Measurements from ENCODE around the gene CBLC. TPM values are rescaled to one million over a fixed set of nuclear protein-coding genes. Genes with fewer than 3 reads are reported as not detected.
"Not testable (repeated sequence)": the region's sequence is repeated elsewhere in the genome, so short reads cannot be mapped to it uniquely, and the experiment has no call there.

Gene CBLC
- total RNA-seq, 4 donors from 2014 or later: 0.49 TPM; not detected in 3

DNA sequence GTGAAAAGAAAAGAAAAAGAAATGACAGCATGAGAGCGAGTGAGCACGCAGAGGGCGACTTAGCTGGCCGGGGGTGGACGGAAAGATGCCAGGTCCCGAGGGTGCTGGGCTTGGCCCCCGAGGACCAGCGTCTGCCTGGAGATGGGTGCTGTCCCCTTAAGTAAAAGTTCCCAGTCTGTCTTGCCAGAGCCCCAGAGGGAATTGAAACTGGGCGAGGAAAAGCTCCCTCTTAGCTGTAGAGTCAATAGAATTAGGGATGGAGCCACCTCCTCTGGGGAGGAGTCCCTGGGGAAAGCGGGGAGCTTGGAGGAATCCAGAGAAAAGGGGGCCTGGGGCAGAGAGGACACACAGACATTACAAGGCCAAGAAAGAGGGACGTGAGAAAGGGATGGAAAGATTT is 44.5 kb downstream of the CBLC start:
- in situ Hi-C loops (cut with MboI; ENCODE audit: low sequenced_read_pairs in 4 of 4) (no loop called here), intact Hi-C loops (cut with DNase I; ENCODE audit: low total_unique reads) (no loop called here)
- H3K9me3 ChIP-seq: no peaks in the 10 kb centered on the region
- ATAC-seq (no peak), DNase-seq (no peak)
- H3K27me3 ChIP-seq: no peaks in the 10 kb centered on the region
- no peaks in the 10 kb centered on the region for H3K36me3 ChIP-seq
- peaks cover 0 to 8% of the 10 kb centered on the region in 2 donors for H3K4me1 ChIP-seq
- H3K27ac ChIP-seq: peak overlapping the region; percentile 7 to 77 (median 72)
- TF ChIP-seq, protein P1, sequence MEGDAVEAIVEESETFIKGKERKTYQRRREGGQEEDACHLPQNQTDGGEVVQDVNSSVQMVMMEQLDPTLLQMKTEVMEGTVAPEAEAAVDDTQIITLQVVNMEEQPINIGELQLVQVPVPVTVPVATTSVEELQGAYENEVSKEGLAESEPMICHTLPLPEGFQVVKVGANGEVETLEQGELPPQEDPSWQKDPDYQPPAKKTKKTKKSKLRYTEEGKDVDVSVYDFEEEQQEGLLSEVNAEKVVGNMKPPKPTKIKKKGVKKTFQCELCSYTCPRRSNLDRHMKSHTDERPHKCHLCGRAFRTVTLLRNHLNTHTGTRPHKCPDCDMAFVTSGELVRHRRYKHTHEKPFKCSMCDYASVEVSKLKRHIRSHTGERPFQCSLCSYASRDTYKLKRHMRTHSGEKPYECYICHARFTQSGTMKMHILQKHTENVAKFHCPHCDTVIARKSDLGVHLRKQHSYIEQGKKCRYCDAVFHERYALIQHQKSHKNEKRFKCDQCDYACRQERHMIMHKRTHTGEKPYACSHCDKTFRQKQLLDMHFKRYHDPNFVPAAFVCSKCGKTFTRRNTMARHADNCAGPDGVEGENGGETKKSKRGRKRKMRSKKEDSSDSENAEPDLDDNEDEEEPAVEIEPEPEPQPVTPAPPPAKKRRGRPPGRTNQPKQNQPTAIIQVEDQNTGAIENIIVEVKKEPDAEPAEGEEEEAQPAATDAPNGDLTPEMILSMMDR (IDR thresholded peaks at IDR 0.05 in 4 of 5, conservative IDR thresholded peaks at IDR 0.05 in 1 of 5): no peak
- H3K4me3 ChIP-seq: no peak overlapping the region

DNA sequence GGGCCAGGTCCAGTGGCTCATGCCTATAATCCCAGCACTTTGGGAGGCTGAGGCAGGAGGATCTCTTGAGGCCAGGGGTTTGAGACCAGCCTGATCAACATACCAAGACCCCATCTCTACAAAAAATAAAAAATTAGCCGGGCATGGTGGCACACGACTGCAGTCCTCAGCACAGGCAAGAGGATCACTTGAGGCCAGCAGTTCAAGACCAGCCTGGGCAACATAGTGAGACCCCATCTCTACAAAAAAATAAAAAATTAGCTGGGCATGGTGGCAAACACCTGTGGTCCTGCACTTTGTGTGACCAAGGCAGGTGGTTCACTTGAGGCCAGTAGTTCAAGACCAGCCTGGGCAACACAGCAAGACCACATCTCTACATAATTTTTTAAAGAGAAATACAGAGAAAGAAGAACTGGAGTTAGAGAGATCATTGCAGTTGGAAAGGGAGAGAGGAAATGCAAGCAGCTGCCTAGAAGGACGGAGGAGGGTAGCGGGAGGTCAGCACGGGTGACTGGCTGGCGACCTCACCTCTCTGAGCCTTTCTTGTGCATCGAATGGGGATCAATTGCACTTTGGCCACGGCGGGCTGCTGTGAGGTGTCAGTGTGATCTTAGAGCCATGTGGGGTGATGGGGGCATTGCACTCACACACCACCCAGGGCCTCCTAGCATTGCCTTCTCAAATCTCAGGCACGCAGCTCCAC is 45.1 kb downstream of the CBLC start:
- no peak for ATAC-seq
- peak overlapping the region in 3 of 4 donors; percentile 7 to 77 (median 70) for H3K27ac ChIP-seq
- in situ Hi-C loops (cut with MboI; ENCODE audit: low sequenced_read_pairs in 4 of 4): no loop called here

DNA sequence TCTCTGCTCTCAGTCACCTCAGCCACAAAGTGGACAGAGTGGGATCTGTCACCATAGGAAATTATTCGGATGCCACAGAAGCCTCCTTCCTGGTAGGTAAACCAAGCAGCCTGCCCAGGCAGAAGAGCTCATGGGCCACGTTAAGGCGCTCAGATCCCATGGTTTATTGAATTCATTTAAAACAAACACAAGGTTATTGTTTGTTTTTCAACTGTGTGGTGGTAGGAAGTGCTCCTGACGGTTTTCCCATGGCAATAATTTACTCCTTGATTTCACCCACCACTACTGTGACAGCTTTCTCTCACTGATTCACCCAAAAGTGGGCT is 45.6 kb downstream of the CBLC start:
- no peak for ATAC-seq
- Histone ChIP-seq H3K4me3 (no peak overlapping the region), H3K27me3 (no peaks in the 10 kb centered on the region), H3K4me1 (peaks cover 0 to 8% of the 10 kb centered on the region in 2 donors), H3K36me3 (no peaks in the 10 kb centered on the region), H3K9me3 (no peaks in the 10 kb centered on the region), H3K27ac (no peak overlapping the region)
- no peak for DNase-seq
- in situ Hi-C loops (cut with MboI; ENCODE audit: low sequenced_read_pairs in 4 of 4): no loop called here
- intact Hi-C loops (cut with DNase I; ENCODE audit: low total_unique reads): no loop called here
- TF ChIP-seq, protein P1 (IDR thresholded peaks at IDR 0.05 in 4 of 5, conservative IDR thresholded peaks at IDR 0.05 in 1 of 5): no peak
- TF ChIP-seq POLR2A (IDR thresholded peaks at IDR 0.05): no peak

More for the DNA sequence above, 45.1 kb downstream of the CBLC start:
- Histone ChIP-seq H3K9me3 (no peaks in the 10 kb centered on the region), H3K4me3 (no peak overlapping the region), H3K36me3 (no peaks in the 10 kb centered on the region), H3K4me1 (peaks cover 0 to 8% of the 10 kb centered on the region in 2 donors), H3K27me3 (no peaks in the 10 kb centered on the region)
- no peak for DNase-seq
- TF ChIP-seq POLR2A (IDR thresholded peaks at IDR 0.05): no peak
- TF ChIP-seq, protein P1 (IDR thresholded peaks at IDR 0.05 in 4 of 5, conservative IDR thresholded peaks at IDR 0.05 in 1 of 5): no peak
- intact Hi-C loops (cut with DNase I; ENCODE audit: low total_unique reads): no loop called here

DNA sequence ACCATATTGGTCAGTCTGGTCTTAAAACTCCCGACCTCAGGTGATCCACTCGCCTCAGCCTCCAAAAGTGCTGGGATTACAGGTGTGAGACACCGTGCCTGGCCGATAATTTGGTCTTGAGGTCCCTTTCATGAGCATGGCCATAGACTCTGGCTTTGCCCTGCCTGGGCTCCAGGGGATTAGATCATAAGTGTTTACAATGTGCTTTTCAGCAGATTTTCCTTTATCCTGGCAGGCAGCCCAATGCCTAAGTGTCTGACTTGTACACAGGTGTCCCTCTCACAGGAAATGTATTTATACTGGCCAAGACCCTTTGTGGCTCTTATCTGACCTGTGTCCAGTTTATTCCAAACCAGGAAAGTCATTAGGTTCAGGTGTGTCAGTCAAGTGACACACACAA is 47.1 kb downstream of the CBLC start:
- no peak for ATAC-seq
- H3K27ac ChIP-seq: no peak overlapping the region
- in situ Hi-C loops (cut with MboI; ENCODE audit: low sequenced_read_pairs in 4 of 4): no loop called here

DNA sequence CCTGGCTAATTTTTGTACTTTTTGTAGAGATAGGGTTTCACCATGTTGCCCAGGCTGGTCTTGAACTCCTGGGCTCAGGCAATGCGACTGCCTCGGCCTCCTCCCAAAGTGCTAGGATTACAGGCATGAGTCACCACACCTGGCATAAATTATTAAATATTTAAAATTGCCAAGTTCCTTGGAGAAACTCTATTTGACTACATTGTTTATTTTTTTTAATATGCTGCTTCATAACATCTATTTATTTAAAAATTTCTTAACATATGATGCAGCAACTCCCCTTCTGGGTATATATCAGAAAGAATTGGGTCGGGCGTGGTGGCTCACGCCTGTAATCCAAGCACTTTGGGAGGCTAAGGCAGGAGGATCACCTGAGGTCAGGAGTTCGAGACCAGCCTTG is 55.2 kb downstream of the CBLC start:
- H3K4me1 ChIP-seq; H3K9me3 ChIP-seq; intact Hi-C loops (cut with DNase I; ENCODE audit: low total_unique reads); H3K27me3 ChIP-seq; H3K36me3 ChIP-seq; H3K4me3 ChIP-seq; H3K27ac ChIP-seq; DNase-seq; ATAC-seq: not testable (repeated sequence)
- in situ Hi-C loops (cut with MboI; ENCODE audit: low sequenced_read_pairs in 4 of 4): loop anchor here in 1 of 4 donors (10.0 kb wide), 1 partner anchor 48 kb away; no protein-coding TSS in a partner anchor

More for the DNA sequence above, 47.1 kb downstream of the CBLC start:
- H3K4me3 ChIP-seq: no peak overlapping the region
- no peaks in the 10 kb centered on the region for H3K36me3 ChIP-seq
- DNase-seq: no peak
- H3K9me3 ChIP-seq: no peaks in the 10 kb centered on the region
- TF ChIP-seq, protein P1 (IDR thresholded peaks at IDR 0.05 in 4 of 5, conservative IDR thresholded peaks at IDR 0.05 in 1 of 5): no peak
- no peak for TF ChIP-seq POLR2A (IDR thresholded peaks at IDR 0.05)
- H3K4me1 ChIP-seq: peaks cover 0 to 8% of the 10 kb centered on the region in 2 donors
- intact Hi-C loops (cut with DNase I; ENCODE audit: low total_unique reads): no loop called here
- H3K27me3 ChIP-seq: no peaks in the 10 kb centered on the region

DNA sequence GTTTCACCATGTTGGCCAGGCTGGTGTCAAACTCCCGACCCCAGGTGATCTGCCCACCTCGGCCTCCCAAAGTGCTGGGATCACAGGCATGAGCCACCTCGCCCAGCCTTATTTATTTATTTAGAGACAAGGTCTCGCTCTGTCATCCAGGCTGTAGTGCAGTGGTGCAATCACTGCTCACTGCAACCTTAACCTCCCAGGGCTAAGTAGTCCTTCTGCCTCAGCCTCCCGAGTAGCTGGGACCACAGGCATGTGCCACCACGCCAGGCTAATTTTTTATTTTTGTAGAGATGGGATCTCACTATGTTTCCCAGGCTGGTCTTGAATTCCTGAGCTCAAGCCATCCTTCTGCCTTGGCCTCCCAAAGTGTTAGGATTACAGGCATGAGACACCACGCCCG is 56.7 kb downstream of the CBLC start:
- H3K27me3 ChIP-seq; H3K4me1 ChIP-seq; intact Hi-C loops (cut with DNase I; ENCODE audit: low total_unique reads); H3K4me3 ChIP-seq; H3K9me3 ChIP-seq; H3K27ac ChIP-seq; ATAC-seq; DNase-seq; H3K36me3 ChIP-seq: not testable (repeated sequence)
- in situ Hi-C loops (cut with MboI; ENCODE audit: low sequenced_read_pairs in 4 of 4): loop anchor here in 1 of 4 donors (10.0 kb wide), 1 partner anchor 50 kb away; no protein-coding TSS in a partner anchor

All from gastrocnemius medialis (tissue), 4 donors.